C4-2B (cell line): Measurements from ENCODE around the gene NAV2.

Experiments
- H3K27ac ChIP-seq: fragments of 450-650 bp; 2 replicates; pipeline ENCODE4 v1.5.1; 2017
- CTCF ChIP-seq: fragments of 450-650 bp; conservative IDR thresholded peaks from 2 replicates; pipeline ENCODE4 v1.5.1; 2017; ENCODE audit warnings: mild to moderate bottlenecking
- ZFX ChIP-seq: fragments of 450-650 bp; IDR thresholded peaks from 2 replicates; pipeline ENCODE4 v1.6.1; 2017

NAV2 gene

GRCh38 chr11:19978668-19979518 is 266.3 kb downstream of the NAV2 start:
- no peak overlapping the region for H3K27ac ChIP-seq
- no peak for TF ChIP-seq ZFX
- TF ChIP-seq CTCF = no peak

GRCh38 chr11:19979519-19979845 is 266.8 kb downstream of the NAV2 start:
- no peak overlapping the region for H3K27ac ChIP-seq
- TF ChIP-seq ZFX (no peak), CTCF (no peak)

- H3K27ac ChIP-seq = no peak overlapping the region
- no peak for TF ChIP-seq ZFX
- TF ChIP-seq CTCF = no peak
These were observed 267.8 kb downstream of the NAV2 start for GRCh38 chr11:19980388-19980787.

GRCh38 chr11:19980957-19981669 is 268.5 kb downstream of the NAV2 start:
- H3K27ac ChIP-seq = no peak overlapping the region
- TF ChIP-seq CTCF (no peak), ZFX (no peak)

GRCh38 chr11:19982774-19983495 is 270.3 kb downstream of the NAV2 start:
- TF ChIP-seq ZFX (no peak), CTCF (no peak)
- H3K27ac ChIP-seq = no peak overlapping the region

GRCh38 chr11:19984048-19984742 is 271.6 kb downstream of the NAV2 start:
- no peak for TF ChIP-seq CTCF
- TF ChIP-seq ZFX = no peak
- no peak overlapping the region for H3K27ac ChIP-seq

- H3K27ac ChIP-seq = no peak overlapping the region
- TF ChIP-seq ZFX = no peak
- TF ChIP-seq CTCF = no peak
These were observed 272.5 kb downstream of the NAV2 start for GRCh38 chr11:19985111-19985510.
